AG09309 (cell line): ENCODE results near the gene CA10.

Experiments
- DNase-seq: peaks from one replicate; pipeline ENCODE4 v3.0.0-alpha.2; 2010; ENCODE audit warnings: low read depth
- H3K4me3 ChIP-seq: 2 replicates; pipeline ENCODE4 v1.5.1; 2011; ENCODE audit warnings: mild to moderate bottlenecking, low read depth, low read length, moderate library complexity; ENCODE audit not compliant: control insufficient read depth
- CTCF ChIP-seq: IDR thresholded peaks from 2 replicates; pipeline ENCODE4 v1.5.1; 2011; ENCODE audit warnings: mild to moderate bottlenecking, low read depth, low read length, inconsistent platforms; ENCODE audit not compliant: insufficient read depth, control insufficient read depth; ENCODE audit errors: missing control alignments

CA10 gene

GRCh38 chr17:51860954-51861561, 297.5 kb downstream of the CA10 start:
- no peak overlapping the region for H3K4me3 ChIP-seq
- no peak for TF ChIP-seq CTCF
- no peak for DNase-seq

GRCh38 chr17:51857052-51857597, 301.4 kb downstream of the CA10 start:
- TF ChIP-seq CTCF = no peak
- no peak for DNase-seq
- H3K4me3 ChIP-seq = no peak overlapping the region

GRCh38 chr17:51855806-51856205, 302.7 kb downstream of the CA10 start:
- H3K4me3 ChIP-seq = no peak overlapping the region
- no peak for DNase-seq
- no peak for TF ChIP-seq CTCF

GRCh38 chr17:51853857-51854256, 304.7 kb downstream of the CA10 start:
- H3K4me3 ChIP-seq = no peak overlapping the region
- no peak for TF ChIP-seq CTCF
- no peak for DNase-seq

GRCh38 chr17:51852603-51853002, 305.9 kb downstream of the CA10 start:
- H3K4me3 ChIP-seq = no peak overlapping the region
- TF ChIP-seq CTCF = no peak
- no peak for DNase-seq

GRCh38 chr17:51850201-51850600, 308.3 kb downstream of the CA10 start:
- TF ChIP-seq CTCF = no peak
- DNase-seq = no peak
- no peak overlapping the region for H3K4me3 ChIP-seq
